ENCODE measurements around the gene USP22. TPM values are rescaled to one million over a fixed set of nuclear protein-coding genes. Genes with fewer than 3 reads are reported as not detected.

USP22 gene
- polyA plus RNA-seq, 4 donors: 25.5 to 96.4 (median 48.3) TPM

- 84 to 95% (median 92%) methylated on average over 9 of the region's 9 CpGs for WGBS, 3 donors
- no peak for FAIRE-seq
These were observed 28.8 kb downstream of the USP22 start for GRCh38 chr17:21013983-21014382.

GRCh38 chr17:21012736-21013135, 30.1 kb downstream of the USP22 start:
- peaks cover 24 to 88% (median 47%) of the 10 kb centered on the region in 3 donors for H3K36me3 ChIP-seq (ENCODE audit: control insufficient read depth in 3 of 3, insufficient read depth in 2 of 3, low read depth in 1 of 3, low read length in 3 of 3)
- H3K9me3 ChIP-seq (ENCODE audit: control insufficient read depth in 2 of 2, insufficient read depth in 1 of 2, low read depth in 1 of 2, low read length in 1 of 2): no peaks in the 10 kb centered on the region
- H3K27me3 ChIP-seq (ENCODE audit: control insufficient read depth in 3 of 3, insufficient read depth in 3 of 3, low read length in 3 of 3): no peaks in the 10 kb centered on the region
- H3K27ac ChIP-seq (ENCODE audit: low read depth in 1 of 3, low read length in 2 of 3): no peak overlapping the region
- H3K4me3 ChIP-seq (ENCODE audit: low read depth in 1 of 3, low read length in 3 of 3): no peak overlapping the region
- FAIRE-seq (no peak), DNase-seq (no peak)
- WGBS, 3 donors: 90 to 92% (median 90%) methylated on average over 8 of the region's 8 CpGs
- H3K4me1 ChIP-seq (ENCODE audit: control insufficient read depth in 3 of 3, insufficient read depth in 2 of 3, low read depth in 1 of 3, low read length in 2 of 3): no peaks in the 10 kb centered on the region

More at GRCh38 chr17:21013983-21014382, 28.8 kb downstream of the USP22 start:
- Histone ChIP-seq H3K4me3 (ENCODE audit: low read depth in 1 of 3, low read length in 3 of 3) (no peak overlapping the region), H3K27ac (ENCODE audit: low read depth in 1 of 3, low read length in 2 of 3) (no peak overlapping the region), H3K9me3 (ENCODE audit: control insufficient read depth in 2 of 2, insufficient read depth in 1 of 2, low read depth in 1 of 2, low read length in 1 of 2) (no peaks in the 10 kb centered on the region), H3K27me3 (ENCODE audit: control insufficient read depth in 3 of 3, insufficient read depth in 3 of 3, low read length in 3 of 3) (no peaks in the 10 kb centered on the region), H3K36me3 (ENCODE audit: control insufficient read depth in 3 of 3, insufficient read depth in 2 of 3, low read depth in 1 of 3, low read length in 3 of 3) (peaks cover 33 to 91% (median 54%) of the 10 kb centered on the region in 3 donors), H3K4me1 (ENCODE audit: control insufficient read depth in 3 of 3, insufficient read depth in 2 of 3, low read depth in 1 of 3, low read length in 2 of 3) (no peaks in the 10 kb centered on the region)
- no peak for DNase-seq

GRCh38 chr17:21010705-21011596, 31.9 kb downstream of the USP22 start:
- DNase-seq: no peak
- no peak for FAIRE-seq
- H3K36me3 ChIP-seq (ENCODE audit: control insufficient read depth in 3 of 3, insufficient read depth in 2 of 3, low read depth in 1 of 3, low read length in 3 of 3): peaks cover 28 to 81% (median 41%) of the 10 kb centered on the region in 3 donors

GRCh38 chr17:21008992-21009671, 33.7 kb downstream of the USP22 start:
- H3K27ac ChIP-seq (ENCODE audit: low read depth in 1 of 3, low read length in 2 of 3): no peak overlapping the region
- WGBS, 3 donors: 82 to 89% (median 88%) methylated on average over 10 of the region's 10 CpGs
- no peak overlapping the region for H3K4me3 ChIP-seq (ENCODE audit: low read depth in 1 of 3, low read length in 3 of 3)
- no peaks in the 10 kb centered on the region for H3K27me3 ChIP-seq (ENCODE audit: control insufficient read depth in 3 of 3, insufficient read depth in 3 of 3, low read length in 3 of 3)
- DNase-seq (no peak), FAIRE-seq (no peak)
- no peaks in the 10 kb centered on the region for H3K4me1 ChIP-seq (ENCODE audit: control insufficient read depth in 3 of 3, insufficient read depth in 2 of 3, low read depth in 1 of 3, low read length in 2 of 3)
- no peaks in the 10 kb centered on the region for H3K9me3 ChIP-seq (ENCODE audit: control insufficient read depth in 2 of 2, insufficient read depth in 1 of 2, low read depth in 1 of 2, low read length in 1 of 2)
- H3K36me3 ChIP-seq (ENCODE audit: control insufficient read depth in 3 of 3, insufficient read depth in 2 of 3, low read depth in 1 of 3, low read length in 3 of 3): peaks cover 31 to 84% (median 35%) of the 10 kb centered on the region in 3 donors

More at GRCh38 chr17:21010705-21011596, 31.9 kb downstream of the USP22 start:
- Histone ChIP-seq H3K4me1 (ENCODE audit: control insufficient read depth in 3 of 3, insufficient read depth in 2 of 3, low read depth in 1 of 3, low read length in 2 of 3) (no peaks in the 10 kb centered on the region), H3K4me3 (ENCODE audit: low read depth in 1 of 3, low read length in 3 of 3) (no peak overlapping the region), H3K9me3 (ENCODE audit: control insufficient read depth in 2 of 2, insufficient read depth in 1 of 2, low read depth in 1 of 2, low read length in 1 of 2) (no peaks in the 10 kb centered on the region), H3K27ac (ENCODE audit: low read depth in 1 of 3, low read length in 2 of 3) (no peak overlapping the region), H3K27me3 (ENCODE audit: control insufficient read depth in 3 of 3, insufficient read depth in 3 of 3, low read length in 3 of 3) (no peaks in the 10 kb centered on the region)
- whole genome bisulfite sequencing, 3 donors: 84 to 90% (median 88%) methylated on average over 27 of the region's 27 CpGs

- Histone ChIP-seq H3K27ac (ENCODE audit: low read depth in 1 of 3, low read length in 2 of 3) (no peak overlapping the region), H3K36me3 (ENCODE audit: control insufficient read depth in 3 of 3, insufficient read depth in 2 of 3, low read depth in 1 of 3, low read length in 3 of 3) (peaks cover 36 to 89% (median 39%) of the 10 kb centered on the region in 3 donors), H3K9me3 (ENCODE audit: control insufficient read depth in 2 of 2, insufficient read depth in 1 of 2, low read depth in 1 of 2, low read length in 1 of 2) (no peaks in the 10 kb centered on the region), H3K4me3 (ENCODE audit: low read depth in 1 of 3, low read length in 3 of 3) (no peak overlapping the region), H3K4me1 (ENCODE audit: control insufficient read depth in 3 of 3, insufficient read depth in 2 of 3, low read depth in 1 of 3, low read length in 2 of 3) (no peaks in the 10 kb centered on the region), H3K27me3 (ENCODE audit: control insufficient read depth in 3 of 3, insufficient read depth in 3 of 3, low read length in 3 of 3) (no peaks in the 10 kb centered on the region)
- WGBS, 3 donors: 87 to 93% (median 89%) methylated on average over 13 of the region's 13 CpGs
- FAIRE-seq (no peak), DNase-seq (no peak)
These were observed 34.5 kb downstream of the USP22 start for GRCh38 chr17:21008160-21008915.

- DNase-seq (no peak), FAIRE-seq (no peak)
- no peaks in the 10 kb centered on the region for H3K27me3 ChIP-seq (ENCODE audit: control insufficient read depth in 3 of 3, insufficient read depth in 3 of 3, low read length in 3 of 3)
- H3K9me3 ChIP-seq (ENCODE audit: control insufficient read depth in 2 of 2, insufficient read depth in 1 of 2, low read depth in 1 of 2, low read length in 1 of 2): no peaks in the 10 kb centered on the region
- 90 to 95% (median 93%) methylated on average over 9 of the region's 9 CpGs for WGBS, 3 donors
- no peak overlapping the region for H3K4me3 ChIP-seq (ENCODE audit: low read depth in 1 of 3, low read length in 3 of 3)
- H3K27ac ChIP-seq (ENCODE audit: low read depth in 1 of 3, low read length in 2 of 3): no peak overlapping the region
- H3K36me3 ChIP-seq (ENCODE audit: control insufficient read depth in 3 of 3, insufficient read depth in 2 of 3, low read depth in 1 of 3, low read length in 3 of 3): peaks cover 34 to 88% (median 42%) of the 10 kb centered on the region in 3 donors
- no peaks in the 10 kb centered on the region for H3K4me1 ChIP-seq (ENCODE audit: control insufficient read depth in 3 of 3, insufficient read depth in 2 of 3, low read depth in 1 of 3, low read length in 2 of 3)
These were observed 35.2 kb downstream of the USP22 start for GRCh38 chr17:21007646-21008045.

- Histone ChIP-seq H3K9me3 (ENCODE audit: control insufficient read depth in 2 of 2, insufficient read depth in 1 of 2, low read depth in 1 of 2, low read length in 1 of 2) (no peaks in the 10 kb centered on the region), H3K36me3 (ENCODE audit: control insufficient read depth in 3 of 3, insufficient read depth in 2 of 3, low read depth in 1 of 3, low read length in 3 of 3) (peaks cover 35 to 88% (median 38%) of the 10 kb centered on the region in 3 donors), H3K27ac (ENCODE audit: low read depth in 1 of 3, low read length in 2 of 3) (no peak overlapping the region), H3K4me3 (ENCODE audit: low read depth in 1 of 3, low read length in 3 of 3) (no peak overlapping the region), H3K4me1 (ENCODE audit: control insufficient read depth in 3 of 3, insufficient read depth in 2 of 3, low read depth in 1 of 3, low read length in 2 of 3) (no peaks in the 10 kb centered on the region), H3K27me3 (ENCODE audit: control insufficient read depth in 3 of 3, insufficient read depth in 3 of 3, low read length in 3 of 3) (no peaks in the 10 kb centered on the region)
- 82 to 89% (median 86%) methylated on average over 5 of the region's 5 CpGs for WGBS, 3 donors
- DNase-seq (no peak), FAIRE-seq (no peak)
These were observed 37.0 kb downstream of the USP22 start for GRCh38 chr17:21005803-21006202.

GRCh38 chr17:21005367-21005766, 37.4 kb downstream of the USP22 start:
- no peaks in the 10 kb centered on the region for H3K4me1 ChIP-seq (ENCODE audit: control insufficient read depth in 3 of 3, insufficient read depth in 2 of 3, low read depth in 1 of 3, low read length in 2 of 3)
- FAIRE-seq: no peak
- no peak for DNase-seq

More at GRCh38 chr17:21005367-21005766, 37.4 kb downstream of the USP22 start:
- peaks cover 32 to 88% (median 38%) of the 10 kb centered on the region in 3 donors for H3K36me3 ChIP-seq (ENCODE audit: control insufficient read depth in 3 of 3, insufficient read depth in 2 of 3, low read depth in 1 of 3, low read length in 3 of 3)
- H3K4me3 ChIP-seq (ENCODE audit: low read depth in 1 of 3, low read length in 3 of 3): no peak overlapping the region
- H3K9me3 ChIP-seq (ENCODE audit: control insufficient read depth in 2 of 2, insufficient read depth in 1 of 2, low read depth in 1 of 2, low read length in 1 of 2): no peaks in the 10 kb centered on the region
- 57 to 71% (median 63%) methylated on average over 4 of the region's 4 CpGs for WGBS, 3 donors
- H3K27ac ChIP-seq (ENCODE audit: low read depth in 1 of 3, low read length in 2 of 3): no peak overlapping the region
- H3K27me3 ChIP-seq (ENCODE audit: control insufficient read depth in 3 of 3, insufficient read depth in 3 of 3, low read length in 3 of 3): no peaks in the 10 kb centered on the region
